Mucosa of descending colon (tissue), 3 donors: Measurements from ENCODE around the gene ZAR1. TPM values are rescaled to one million over a fixed set of nuclear protein-coding genes. Genes with fewer than 3 reads are reported as not detected.

Source experiments
- ATAC-seq: fragments of 200-7000 bp; cut with Tn5 transposase; one replicate; pipeline ENCODE4 v1.9.1; 2020; ENCODE audit warnings: mild to moderate bottlenecking, moderate library complexity
- DNase-seq, 3 donors: peaks; one replicate each; pipeline ENCODE4 v3.0.0-alpha.2; 2020
- H3K36me3 ChIP-seq: fragments of 200-600 bp; one replicate; pipeline ENCODE4 v1.8.0; 2021; ENCODE audit warnings: low read depth, mild to moderate bottlenecking
- H3K4me1 ChIP-seq: fragments of 200-600 bp; one replicate; pipeline ENCODE4 v1.8.0; 2021; ENCODE audit warnings: low read depth, mild to moderate bottlenecking
- H3K4me3 ChIP-seq: fragments of 200-600 bp; one replicate; pipeline ENCODE4 v1.8.0; 2021; ENCODE audit warnings: mild to moderate bottlenecking
- H3K9me3 ChIP-seq: fragments of 200-600 bp; one replicate; pipeline ENCODE4 v1.8.0; 2021; ENCODE audit warnings: mild to moderate bottlenecking
- CTCF ChIP-seq: fragments of 200-600 bp; IDR thresholded peaks from one replicate; pipeline ENCODE4 v1.8.0; 2022; ENCODE audit warnings: antibody characterized with exemption, mild to moderate bottlenecking
- intact Hi-C, 2 donors: fragments of 100-400 bp; cut with DNase I in 1 of 2; cut with micrococcal nuclease in 1 of 2; formaldehyde crosslinking; loops; one replicate each; pipeline versions ENCODE4 v1.11.0 to v1.11.1; 2022; cut with DNase I, micrococcal nuclease
- total RNA-seq, 3 donors: library from RNA; stranded (reverse); fragmentation: NEBNext Ultra II Directional in 2 of 3; extraction: Animal tissue kit (Norgen Biotek cat#: 25700) in 2 of 3; gene quantifications; one replicate each; pipeline versions ENCODE4 v1.2.1 to v1.2.4, GENCODE V29; 2021 to 2023
- donor health status: DM: no; HTN: no; CAD: no; lungs with moderate emphysema.
- donor health status: DM: no; HTN: no; CAD: no.
- donor health status: DM: no; HTN: yes; CAD: no.

The ZAR1 gene
- total RNA-seq, 3 donors from 2014 or later, result not detected

GRCh38 chr4:48483777-48484493 lies 6.1 kb upstream of the ZAR1 start:
- Histone ChIP-seq H3K36me3 (no peaks in the 10 kb centered on the region), H3K9me3 (no peaks in the 10 kb centered on the region), H3K4me3 (no peak overlapping the region), H3K4me1 (peaks cover 7% of the 10 kb centered on the region)
- no peak for TF ChIP-seq CTCF
- ATAC-seq (peak; percentile 60), DNase-seq (peak in 1 of 3 donors; percentile 39)
- intact Hi-C loops, result no loop called here

- ATAC-seq (no peak), DNase-seq (no peak)
- Histone ChIP-seq H3K4me3 (no peak overlapping the region), H3K4me1 (peaks cover 7% of the 10 kb centered on the region), H3K36me3 (no peaks in the 10 kb centered on the region), H3K9me3 (no peaks in the 10 kb centered on the region)
- no peak for TF ChIP-seq CTCF
- intact Hi-C loops, result no loop called here
Observed at GRCh38 chr4:48484494-48485168, 5.4 kb upstream of the ZAR1 start.

GRCh38 chr4:48489683-48490011 lies 405 bp upstream of the ZAR1 start:
- DNase-seq (no peak), ATAC-seq (no peak)
- H3K4me1 ChIP-seq, result peaks cover 5% of the 10 kb centered on the region
- H3K36me3 ChIP-seq, result no peaks in the 10 kb centered on the region
- intact Hi-C loops, result no loop called here
- no peak overlapping the region for H3K4me3 ChIP-seq
- H3K9me3 ChIP-seq, result no peaks in the 10 kb centered on the region
- TF ChIP-seq CTCF, result no peak

GRCh38 chr4:48490680-48491513 lies 845 bp downstream of the ZAR1 start:
- no peak for TF ChIP-seq CTCF
- H3K36me3 ChIP-seq, result no peaks in the 10 kb centered on the region
- intact Hi-C loops, result no loop called here
- no peak overlapping the region for H3K4me3 ChIP-seq
- H3K4me1 ChIP-seq, result peaks cover 5% of the 10 kb centered on the region
- DNase-seq, result peak; percentile 46 to 56 (median 50)
- H3K9me3 ChIP-seq, result no peaks in the 10 kb centered on the region
- ATAC-seq, result peak; percentile 68

GRCh38 chr4:48491514-48492176 lies 1.6 kb downstream of the ZAR1 start:
- H3K9me3 ChIP-seq, result no peaks in the 10 kb centered on the region
- TF ChIP-seq CTCF, result no peak
- H3K36me3 ChIP-seq, result no peaks in the 10 kb centered on the region
- intact Hi-C loops, result no loop called here
- ATAC-seq, result no peak
- no peak overlapping the region for H3K4me3 ChIP-seq
- peaks cover 5% of the 10 kb centered on the region for H3K4me1 ChIP-seq
- no peak for DNase-seq
